NCI-H2107 (cell line): ENCODE measurements around the gene EREG.

ENCODE experiments used
- DNase-seq: peaks from one replicate; lab custom pipeline; 2025; lab: John Stamatoyannopoulos, UW

The EREG gene

DNA sequence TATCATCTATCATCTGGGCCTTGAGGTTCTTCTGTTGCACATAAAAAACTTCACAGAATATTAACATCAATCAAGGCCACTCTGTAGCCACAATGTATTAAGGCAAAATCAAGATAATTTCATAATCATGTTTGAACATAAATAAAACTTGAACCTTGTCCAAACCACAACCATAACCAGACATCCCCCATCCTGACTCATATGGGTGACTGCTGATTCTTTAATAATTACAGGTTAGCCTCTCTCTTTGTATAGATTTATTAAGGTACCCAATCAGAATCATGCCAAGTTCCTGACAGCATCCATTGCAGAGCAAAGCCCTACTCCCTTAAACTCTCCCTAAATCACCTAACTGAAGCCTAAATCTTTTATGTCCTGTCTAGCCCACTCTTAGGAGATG lies 63.3 kb downstream of the EREG start:
- no peak for DNase-seq

DNA sequence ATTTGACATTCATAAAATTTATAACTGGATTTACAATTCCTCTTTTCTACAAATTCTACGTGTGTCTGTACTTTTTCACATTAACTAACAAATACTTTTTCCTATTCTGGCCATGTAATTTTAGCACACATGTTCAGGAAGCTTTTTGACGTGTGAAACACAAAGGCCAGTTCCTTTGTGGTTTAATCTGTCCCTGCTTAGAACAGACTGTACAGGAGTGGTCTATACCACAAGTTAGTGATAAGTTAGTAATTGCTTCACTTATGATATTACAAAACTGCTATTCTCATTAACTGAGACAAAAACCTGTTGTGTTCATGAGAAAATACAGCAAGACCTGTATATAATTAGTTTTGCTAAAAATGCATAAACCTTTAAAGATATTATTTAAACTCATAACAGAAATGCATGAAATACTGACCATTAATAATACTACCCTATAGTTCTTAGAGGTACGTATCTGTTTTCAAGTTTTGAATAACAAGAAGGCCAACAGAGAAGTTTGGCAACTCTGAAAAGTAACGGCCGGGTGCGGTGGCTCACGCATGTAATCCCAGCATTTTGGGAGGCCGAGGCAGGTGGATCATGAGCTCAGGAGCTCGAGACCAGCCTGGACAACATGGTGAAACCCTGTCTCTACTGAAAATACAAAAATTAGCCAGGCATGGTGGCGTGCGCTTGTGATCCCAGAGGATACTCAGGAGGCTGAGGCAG lies 66.3 kb downstream of the EREG start:
- DNase-seq, result no peak

GRCh38 chr4:74433043-74433442 lies 68.1 kb downstream of the EREG start:
- DNase-seq, result no peak

DNA sequence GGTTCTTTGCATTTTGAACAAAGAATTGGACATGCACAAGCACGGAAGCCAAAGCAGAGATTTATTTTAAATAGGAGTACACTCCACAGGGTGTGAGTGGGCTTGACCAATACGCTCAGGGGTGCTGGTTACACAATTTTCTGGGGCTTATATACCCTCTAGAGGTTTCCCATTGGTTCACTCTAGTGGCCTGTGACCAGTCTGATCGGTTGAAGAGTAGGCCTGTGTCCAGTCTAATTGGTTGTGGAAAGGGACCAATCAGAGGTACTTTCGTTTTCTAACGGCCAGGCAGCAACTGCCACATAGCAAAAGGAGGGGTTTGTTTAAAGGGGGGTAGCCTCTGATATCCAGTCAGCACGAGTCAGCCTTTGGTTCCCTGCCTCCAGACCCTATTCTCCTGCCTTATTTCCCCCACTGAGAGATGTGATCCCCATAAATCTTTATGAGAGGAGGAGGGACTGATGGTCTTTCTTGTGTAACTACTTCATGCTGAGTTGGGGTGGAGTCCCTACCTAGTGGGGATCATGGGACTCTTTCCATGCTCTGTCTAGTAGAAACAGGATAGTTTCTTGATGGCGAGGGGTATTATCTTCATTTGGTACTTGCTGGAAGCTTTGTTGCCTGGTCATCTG lies 68.7 kb downstream of the EREG start:
- no peak for DNase-seq

- no peak for DNase-seq
Observed at GRCh38 chr4:74435296-74435695, 70.4 kb downstream of the EREG start.

DNA sequence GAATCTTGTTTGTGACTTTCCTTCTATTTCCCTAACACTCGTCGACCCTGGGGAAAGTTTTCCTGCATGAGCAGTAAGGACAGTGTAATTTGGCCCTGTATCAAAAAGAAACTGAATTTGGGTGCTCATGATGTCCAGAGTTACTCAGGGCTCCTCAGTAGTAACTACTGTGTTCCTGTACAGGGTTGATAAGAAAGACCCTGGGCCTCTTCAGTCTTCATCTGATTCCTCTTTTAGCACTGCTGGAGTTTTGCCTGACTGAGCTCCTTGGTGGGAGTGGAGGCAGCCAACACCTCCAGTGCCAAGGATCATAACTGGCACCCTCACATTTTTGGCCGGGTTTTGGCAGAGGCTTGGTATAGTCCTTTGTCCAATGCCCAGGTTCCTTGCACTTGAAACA lies 72.9 kb downstream of the EREG start:
- DNase-seq, result no peak
